GM19395 (cell line): ENCODE measurements around the gene PKD1.
"Not testable (repeated sequence)": the region's sequence is repeated elsewhere in the genome, so short reads cannot be mapped to it uniquely, and the experiment has no call there.

Experiments used
- ATAC-seq: cut with Tn5 transposase; IDR thresholded peaks from one replicate; pipeline ENCODE4 v1.9.1; 2021; ENCODE audit warnings: mild to moderate bottlenecking, moderate library complexity; ENCODE audit not compliant: unreplicated experiment

The PKD1 gene

DNA sequence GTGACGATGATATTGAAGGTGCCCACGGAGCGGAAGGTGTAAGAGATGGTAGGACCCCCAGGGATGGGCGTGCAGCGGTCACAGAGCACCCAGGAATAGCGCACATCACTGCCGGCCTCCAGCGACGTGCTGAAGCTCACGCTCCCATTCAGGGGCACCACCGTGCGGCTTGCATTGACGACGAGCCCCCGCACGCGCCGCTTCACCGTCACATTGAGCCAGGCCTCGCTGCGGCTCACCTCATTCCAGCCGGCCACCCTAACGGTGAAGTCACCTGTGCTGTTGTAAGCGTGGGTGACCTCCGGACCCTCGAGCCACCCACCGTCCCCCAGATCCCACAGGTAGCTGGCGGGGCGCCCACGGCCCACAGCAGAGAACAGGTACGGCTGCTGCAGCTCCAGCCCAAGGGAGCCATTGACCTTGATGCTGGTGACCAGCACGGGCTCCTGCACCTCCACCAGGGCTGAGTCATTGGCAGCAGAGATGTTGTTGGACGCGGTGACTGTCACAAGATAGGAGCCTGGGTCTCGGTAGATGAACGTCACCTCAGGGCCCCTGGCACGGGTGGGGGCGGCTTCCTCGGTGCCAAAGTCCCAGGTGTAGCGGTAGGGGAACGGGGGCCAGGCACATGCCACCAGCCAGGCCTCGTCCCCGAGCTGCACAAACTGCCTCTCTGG is 25.2 kb downstream of the PKD1 start:
- not testable (repeated sequence) for ATAC-seq

DNA sequence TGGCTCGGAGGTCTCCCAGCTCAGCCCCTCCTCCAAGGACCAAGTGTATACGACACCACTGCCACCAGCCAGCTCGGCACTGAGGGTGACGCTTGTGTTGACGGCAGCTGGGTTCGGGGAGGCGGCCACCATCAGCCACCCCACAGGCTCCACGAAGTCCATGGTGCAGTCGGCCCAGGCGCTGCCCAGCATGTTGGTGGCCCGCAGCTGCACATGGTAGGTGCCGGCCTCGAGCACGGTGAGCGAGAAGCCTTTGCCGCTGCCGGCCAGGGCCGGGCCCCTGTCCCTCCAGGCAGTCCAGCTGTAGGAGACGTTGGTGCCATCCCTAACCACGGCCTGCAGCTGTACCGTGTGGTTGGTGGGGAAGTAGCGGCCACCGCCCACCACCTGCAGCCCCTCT is 25.8 kb downstream of the PKD1 start:
- not testable (repeated sequence) for ATAC-seq

DNA sequence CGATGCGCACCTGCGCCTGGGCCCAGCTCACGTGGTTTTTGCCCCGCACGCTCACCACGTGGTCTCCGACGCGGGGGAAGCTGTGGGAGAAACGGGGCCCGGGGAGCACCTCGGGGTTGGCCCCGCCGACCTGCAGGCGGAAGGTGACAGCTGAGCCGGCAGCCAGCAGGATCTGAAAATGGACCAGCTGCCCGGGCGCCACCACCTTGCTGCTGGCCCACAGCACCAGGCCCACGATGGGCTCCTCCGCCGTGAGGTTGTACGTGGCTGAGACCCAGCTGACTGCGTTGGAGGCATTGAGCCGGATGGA is 26.5 kb downstream of the PKD1 start:
- not testable (repeated sequence) for ATAC-seq

DNA sequence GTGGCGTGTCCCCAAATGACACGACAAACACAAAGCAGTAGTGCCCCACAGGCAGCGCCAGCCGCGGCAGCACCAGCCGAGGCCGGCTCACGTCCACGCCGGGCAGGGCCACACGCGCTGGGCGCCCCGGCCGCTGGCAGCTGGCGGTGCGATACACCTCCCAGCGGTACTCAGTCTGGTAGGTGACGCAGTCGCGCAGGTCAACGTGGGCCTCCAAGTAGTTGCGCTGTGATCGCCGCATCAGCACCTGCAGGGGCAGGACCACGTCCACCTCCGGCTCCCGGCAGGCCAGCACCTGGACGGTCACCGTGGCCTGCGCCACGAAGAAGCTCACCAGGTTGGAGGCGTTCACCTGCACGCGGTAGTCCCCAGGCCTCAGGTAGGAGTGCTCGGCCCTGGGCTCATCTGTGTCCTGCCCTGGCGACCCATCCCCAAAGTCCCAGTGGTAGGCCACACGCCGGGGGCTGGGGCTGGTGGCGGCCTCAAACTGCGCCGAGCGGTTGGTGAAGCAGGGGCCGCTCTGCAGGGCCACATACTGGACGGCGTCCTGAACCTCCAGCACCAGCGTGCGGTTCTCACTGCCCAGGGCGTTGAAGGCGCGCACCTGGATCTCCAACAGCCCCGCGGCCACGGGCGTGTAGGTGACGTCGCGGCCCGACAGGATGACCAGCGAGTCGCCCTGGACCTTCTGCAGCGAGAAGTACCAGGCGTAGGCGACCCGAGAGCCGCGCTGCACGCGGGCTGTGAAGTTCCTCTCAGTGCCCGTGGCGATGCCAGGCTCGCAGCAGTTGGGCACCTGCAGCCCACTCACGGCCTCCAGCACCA is 27.0 kb downstream of the PKD1 start:
- ATAC-seq, result not testable (repeated sequence)

DNA sequence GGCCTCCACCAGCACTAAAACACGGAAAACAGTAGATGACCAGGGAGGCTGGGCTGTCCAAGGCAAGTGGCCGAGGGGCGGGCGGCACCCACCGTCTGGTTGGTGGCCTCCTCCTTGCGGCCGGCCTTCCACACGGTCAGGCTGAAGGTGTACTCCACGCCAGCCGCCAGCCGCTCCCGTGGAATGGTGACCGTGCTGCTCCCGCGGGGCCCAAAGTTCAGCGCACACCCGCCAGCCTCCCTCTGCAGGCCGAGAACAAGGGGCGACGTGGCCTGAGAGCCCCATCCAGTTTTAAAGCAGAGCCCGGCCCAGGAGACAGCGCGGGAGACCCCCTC is 27.9 kb downstream of the PKD1 start:
- ATAC-seq, result not testable (repeated sequence)

DNA sequence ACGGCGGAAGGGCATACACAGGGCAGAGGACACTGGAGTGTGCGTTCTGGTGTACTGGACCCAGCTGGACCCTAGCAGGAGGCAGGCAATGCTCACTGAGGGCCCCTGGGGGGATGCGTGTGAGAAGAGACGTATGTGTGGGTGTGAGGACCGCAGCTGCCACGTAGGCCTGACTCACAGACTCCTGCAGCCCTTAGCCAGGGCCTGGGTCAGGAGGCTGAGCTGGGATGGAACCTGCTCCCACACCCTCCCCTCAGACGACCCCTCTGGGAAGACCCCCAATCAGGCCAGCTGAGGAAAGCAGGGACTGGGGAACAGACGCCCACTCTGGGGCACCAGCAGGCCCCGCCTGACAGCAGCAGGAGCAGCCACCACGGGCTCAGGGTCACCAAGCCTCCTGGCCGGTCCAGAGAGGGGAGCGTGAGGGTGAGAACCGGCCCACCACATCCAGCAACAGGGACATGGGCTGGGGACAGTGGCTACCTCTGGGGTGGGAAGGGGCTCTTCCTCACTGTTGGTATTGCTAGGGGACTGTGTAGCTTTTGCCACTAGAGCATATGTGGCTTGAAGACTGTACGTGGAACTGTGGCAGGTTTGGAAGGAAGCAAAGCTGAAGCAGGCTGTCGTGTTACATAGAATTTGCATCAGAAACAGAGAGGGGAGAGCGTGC is 28.4 kb downstream of the PKD1 start:
- not testable (repeated sequence) for ATAC-seq

DNA sequence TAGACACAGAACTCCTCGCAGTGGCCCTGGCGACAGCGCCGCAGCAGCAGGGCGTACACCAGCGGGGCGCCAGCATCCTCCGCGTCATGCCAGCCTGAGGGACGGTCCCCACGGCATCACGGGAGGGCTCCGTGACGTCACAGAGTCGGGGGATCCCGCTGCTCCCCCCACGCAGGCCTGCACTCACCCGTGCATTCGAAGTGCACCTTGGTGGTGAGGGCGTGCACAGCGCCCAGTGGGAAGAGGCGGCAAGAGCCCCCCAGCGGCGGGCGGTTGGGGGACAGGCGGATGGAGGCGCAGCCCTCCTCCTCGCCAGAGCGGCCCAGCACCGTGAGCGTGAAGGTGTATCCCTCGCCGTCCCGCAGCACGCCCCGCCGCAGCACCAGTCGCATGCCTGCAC is 29.5 kb downstream of the PKD1 start:
- ATAC-seq, result not testable (repeated sequence)

DNA sequence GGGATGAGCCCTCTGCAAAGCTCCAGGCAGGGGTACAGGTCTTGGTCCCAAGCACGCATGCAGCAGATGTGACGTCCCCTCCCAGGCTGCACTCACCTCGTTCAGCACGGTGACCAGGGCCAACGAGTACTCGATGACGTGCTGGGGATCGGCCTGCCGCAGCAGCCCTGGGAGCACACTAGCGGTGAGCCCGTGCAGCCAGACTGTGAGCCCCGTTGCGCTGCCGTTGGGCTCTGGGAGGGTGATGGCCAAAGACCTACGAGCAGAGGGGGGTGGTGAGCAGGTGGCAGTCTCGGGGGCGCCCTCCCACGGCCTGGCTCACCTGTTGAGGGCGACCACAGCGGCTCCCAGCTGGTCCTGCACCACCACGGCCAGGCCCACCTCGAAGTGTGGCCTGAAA is 29.9 kb downstream of the PKD1 start:
- ATAC-seq, result not testable (repeated sequence)

DNA sequence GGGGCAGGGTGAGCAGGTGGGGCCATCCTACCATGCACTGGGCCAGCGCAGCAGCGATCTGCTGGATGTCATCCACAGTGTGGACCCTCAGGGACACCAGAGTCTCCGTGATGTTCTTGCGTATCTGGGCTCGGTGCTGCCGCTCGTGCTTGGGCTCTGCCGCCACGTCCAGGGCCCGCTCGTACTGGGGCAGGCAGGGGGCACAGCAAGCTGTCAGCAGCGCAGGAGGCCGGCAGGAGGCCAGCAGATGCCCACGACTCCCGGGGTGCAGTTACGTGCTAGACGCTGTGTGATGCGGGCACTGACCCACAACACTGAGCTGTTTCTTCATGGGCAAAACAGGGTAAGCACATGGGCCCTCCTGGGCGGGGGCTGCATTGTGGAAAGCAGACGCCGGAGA is 30.4 kb downstream of the PKD1 start:
- not testable (repeated sequence) for ATAC-seq

DNA sequence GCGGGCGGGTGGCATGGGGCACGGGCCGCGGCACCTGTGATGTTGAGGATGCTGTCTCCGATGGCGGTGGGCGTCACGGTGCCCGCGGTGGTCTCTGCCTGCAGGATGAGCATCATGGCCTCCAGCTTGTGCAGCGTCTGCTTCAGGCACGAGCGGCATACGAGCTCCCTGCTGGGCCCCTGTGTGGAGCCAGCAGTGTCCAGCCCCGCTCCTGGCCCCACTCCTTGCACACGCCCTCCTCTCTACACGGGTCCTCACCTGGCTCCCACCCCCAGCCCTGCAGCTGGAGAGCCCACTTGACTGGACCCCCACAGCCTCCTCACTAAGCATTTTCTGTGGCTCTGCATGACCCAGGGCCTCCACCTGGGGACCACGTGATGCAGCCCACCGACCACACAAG is 31.2 kb downstream of the PKD1 start:
- not testable (repeated sequence) for ATAC-seq

DNA sequence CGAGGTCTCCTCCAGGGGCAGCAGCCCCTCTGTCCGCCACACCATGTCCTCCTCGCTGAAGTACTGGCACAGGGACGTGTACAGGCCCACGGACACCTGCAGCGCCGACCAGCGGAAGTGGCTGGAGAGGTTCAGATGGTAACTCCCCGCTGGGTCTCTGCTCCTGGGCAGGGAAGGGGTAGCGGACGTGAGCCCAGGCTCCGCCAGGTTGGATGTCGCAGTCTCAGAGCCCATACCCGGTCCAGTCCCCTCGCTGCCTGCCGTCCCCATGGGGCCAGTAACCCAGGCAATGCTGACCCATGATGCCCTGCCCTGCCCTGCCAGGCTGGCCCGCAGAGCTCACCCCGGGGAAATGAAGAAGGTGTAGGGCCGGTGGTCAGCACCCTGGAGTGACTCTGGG is 33.2 kb downstream of the PKD1 start:
- no peak for ATAC-seq

DNA sequence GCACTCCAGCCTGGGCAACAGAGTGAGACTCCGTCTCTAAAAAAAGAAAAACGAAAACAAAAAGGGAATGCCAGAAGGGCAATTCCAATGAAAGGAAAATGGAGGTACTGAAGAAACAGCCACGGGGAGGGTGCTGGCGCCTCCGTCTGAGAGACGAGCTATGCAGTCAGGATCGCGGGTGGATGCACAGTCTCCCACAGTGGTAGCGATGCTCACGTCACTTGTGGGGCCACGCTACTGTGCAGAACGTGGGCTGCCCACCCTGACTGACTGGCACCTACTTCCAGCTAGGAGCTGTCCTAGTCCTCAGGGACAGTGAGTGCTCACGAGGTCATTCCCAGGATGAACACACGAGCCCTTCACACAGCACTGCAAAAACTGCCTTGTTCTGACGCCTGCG is 34.1 kb downstream of the PKD1 start:
- ATAC-seq, result not testable (repeated sequence)

DNA sequence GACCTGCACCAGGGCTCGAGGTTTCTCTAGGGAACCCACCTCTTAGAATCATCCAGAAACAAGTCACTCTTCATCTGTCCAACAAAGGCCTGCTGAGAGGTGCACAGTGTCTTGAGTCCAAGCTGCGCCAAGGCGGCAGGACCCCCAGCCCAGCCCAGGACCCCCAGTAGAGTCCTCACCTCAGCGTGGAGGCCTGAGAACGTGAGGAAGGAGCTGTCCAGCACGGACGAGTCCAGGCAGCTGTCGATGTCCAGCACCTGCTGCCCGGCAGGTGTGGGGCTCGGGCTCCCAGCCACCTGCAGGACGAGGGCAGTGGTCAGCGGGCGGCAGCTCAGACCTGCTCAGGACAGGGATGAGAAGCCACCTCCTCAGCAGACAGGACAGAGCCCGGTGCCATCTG is 38.0 kb downstream of the PKD1 start:
- not testable (repeated sequence) for ATAC-seq

DNA sequence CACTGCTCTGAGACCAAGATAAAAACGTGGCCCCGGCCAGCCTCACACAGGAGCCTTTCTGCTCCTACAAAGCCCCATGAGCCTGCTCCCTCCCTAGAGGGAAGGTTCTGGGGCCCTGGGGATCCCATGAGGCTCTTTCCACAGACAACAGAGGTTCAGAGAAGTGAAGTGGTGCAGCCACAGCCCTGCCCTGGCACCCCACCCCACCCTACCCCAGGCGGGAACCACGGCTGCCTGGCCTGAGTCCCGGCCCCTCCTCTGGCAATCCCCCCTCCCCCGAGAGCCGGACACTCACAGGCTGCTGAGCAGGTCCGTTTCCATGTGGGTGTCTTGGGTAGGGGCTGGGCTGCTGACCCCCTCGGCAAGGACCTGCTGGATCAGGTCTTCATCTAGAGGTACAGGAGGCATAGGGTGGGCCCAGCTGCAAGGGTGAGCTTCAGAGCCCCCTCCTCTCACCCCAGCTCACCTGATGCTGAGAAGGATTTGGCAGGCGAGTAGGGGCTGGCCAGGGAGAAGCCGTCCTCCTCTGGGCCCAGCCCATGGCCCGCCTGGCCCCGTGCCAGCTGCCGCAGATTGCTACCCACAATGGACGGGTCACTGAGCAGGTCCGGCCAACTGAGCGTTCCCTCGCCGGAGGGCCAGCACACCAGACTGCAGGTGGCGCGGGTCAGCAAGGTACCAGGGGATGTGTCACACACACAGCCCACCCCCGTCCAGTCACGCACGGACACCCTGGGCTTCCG is 38.7 kb downstream of the PKD1 start:
- ATAC-seq, result no peak

DNA sequence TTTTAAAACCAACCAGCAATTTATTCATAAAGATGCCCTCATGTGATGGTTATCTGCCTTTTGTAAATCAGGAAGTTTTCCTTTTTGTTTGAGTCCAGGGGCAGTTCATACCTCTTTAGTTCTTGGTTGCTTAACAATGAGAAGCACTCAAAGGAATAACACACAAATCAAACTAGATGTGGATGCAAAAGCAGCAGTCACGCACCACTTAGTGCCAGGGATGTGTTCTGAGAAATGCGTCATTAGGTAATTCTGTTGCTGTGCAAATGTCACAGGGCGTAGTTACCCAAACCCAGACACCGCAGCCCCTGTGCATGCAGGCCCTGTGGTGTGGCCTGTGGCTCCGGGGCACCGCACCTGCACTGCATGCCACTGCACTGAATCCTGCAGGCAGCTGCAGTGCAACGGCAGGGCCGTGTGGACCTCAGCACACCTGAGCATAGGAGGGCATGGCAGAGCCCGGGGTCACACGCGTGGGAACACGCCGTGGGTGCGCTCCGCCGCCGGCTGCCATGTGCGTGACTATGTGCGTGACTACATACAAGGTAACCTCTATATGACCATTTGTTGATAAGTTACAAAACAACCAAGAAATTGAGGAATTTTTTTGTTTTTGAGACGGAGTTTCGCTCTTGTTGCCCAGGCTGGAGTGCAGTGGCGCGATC is 39.6 kb downstream of the PKD1 start:
- no peak for ATAC-seq

DNA sequence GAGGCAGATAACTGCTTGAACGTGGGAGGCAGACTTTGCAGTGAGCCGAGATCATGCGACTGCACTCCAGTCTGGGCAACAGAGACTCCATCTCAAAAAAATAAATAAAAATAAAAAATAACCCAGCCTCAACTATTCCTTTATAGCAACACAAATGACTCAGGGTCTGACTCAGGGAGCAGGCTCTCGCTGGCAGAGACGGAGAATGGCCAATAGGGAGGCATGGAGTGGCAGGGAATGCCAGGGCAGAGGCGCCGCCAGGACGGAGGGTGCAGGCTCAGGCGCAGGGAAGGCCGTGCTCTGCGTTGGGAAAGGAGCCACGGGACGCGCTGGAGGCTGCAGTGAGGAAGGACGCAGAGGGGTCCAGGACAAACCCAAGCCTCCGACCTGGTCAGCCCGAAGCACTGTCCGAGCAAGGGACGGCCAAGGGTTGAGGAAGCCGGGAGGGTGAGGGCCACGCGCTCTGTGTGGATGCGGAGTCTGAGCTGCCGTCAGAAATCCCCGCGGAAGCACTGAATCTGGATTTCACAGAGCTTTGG is 40.3 kb downstream of the PKD1 start:
- ATAC-seq, result no peak

DNA sequence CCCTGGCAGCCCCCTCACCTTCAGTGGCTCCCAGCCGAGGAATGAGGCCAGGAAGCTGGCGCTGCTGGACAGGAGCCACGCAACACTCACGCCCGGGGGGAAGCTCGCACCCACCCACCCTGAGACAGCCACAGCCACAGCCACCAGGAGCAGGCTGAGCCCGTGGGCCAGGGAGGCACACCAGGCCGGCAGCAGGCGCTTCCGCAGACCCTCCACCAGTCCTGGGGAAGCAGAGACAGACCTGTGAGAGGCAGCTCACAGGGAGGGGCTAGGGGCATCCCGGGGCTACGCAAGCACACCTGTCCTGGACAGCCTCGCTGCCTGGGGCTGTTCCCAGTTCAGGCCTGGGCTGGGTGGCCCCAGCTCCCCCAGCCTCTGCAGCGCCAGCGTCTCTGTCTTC is 41.9 kb downstream of the PKD1 start:
- no peak for ATAC-seq

DNA sequence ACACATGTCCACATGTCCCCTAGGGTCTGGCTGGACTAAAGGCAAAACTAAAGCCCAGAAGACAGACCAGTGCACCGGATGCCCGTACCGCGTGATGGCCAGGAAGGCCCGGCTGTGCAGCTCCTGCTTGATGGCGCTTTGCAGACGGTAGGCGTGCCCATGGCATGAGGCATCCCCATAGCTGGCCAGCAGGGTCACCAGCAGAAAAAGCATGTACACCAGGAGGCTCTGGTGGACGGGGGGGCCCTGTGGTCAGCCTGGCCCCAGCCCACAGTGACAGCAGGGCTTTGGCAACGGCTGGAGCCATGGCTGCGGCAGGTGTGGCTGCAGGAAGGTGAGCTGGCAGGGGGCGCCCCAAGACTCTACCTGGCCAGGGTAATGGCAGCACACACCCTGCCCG is 42.8 kb downstream of the PKD1 start:
- ATAC-seq, result no peak

DNA sequence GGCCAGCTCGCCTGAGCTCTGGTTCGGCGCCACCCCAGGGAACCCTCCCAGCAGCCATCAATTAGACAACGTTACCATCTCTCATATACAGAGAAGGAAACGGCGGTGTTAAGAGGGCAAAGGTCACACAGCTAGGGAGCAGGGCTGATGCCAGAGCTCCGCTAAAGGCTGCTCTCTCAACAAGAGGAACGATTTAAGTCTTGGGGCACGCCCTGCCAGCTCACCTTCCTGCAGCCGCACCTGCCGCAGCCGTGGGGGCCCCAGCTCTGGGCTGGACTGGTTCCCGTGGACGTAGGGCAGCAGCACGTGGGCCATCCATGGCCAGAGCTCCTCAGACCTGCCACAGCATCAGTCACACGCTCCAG is 43.5 kb downstream of the PKD1 start:
- no peak for ATAC-seq

DNA sequence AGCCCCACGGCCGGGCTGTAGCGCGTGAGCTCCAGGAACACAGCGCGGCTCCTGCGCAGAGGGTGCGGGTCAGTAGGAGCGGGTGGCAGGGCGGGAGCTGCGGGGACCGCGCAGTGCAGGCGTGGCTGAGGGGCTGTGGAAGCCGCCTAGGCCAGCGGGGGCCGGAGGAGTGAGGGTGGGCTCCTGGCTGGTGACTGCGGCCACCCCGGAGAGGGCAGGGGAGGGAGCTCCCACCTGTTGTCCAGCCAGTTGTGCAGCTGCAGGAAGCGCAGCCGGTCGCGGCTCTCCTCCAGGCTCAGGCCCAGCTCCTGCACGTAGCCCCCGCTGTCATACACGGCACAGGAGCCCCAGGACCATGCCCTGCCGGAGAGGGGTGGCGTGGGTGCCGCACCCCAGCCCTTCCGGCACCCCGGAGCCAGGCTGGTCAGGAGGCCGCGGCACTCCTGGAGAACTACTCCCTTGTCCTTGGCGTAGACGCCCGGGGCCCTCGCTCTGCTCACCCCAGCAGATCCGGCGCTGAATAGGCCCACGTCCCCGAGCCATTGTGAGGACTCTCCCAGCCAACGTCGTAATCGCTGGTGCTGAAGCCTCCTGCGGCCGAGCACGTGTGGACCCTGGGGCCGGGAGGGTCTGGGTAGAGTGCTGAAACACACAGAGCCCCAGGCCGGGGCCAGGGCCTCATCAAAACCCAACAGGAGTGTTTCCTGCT is 44.0 kb downstream of the PKD1 start:
- no peak for ATAC-seq
